Measurements from ENCODE around the gene CFAP73. TPM values are rescaled to one million over a fixed set of nuclear protein-coding genes. Genes with fewer than 3 reads are reported as not detected.

Gene CFAP73
- total RNA-seq, 1 experiment from 2014 or later, result not detected

- BruUV-seq (replicated peaks), result no TSS peak
- no peak overlapping the region for H3K27ac Mint-ChIP-seq (ENCODE audit: low read depth, unreplicated experiment)
- H3K27me3 Mint-ChIP-seq (ENCODE audit: insufficient read depth, unreplicated experiment), result no peaks in the 10 kb centered on the region
- H3K4me1 Mint-ChIP-seq (ENCODE audit: insufficient read depth, unreplicated experiment), result no peaks in the 10 kb centered on the region
- no peak for TF ChIP-seq CTCF (IDR thresholded peaks at IDR 0.05; ENCODE audit: unreplicated experiment)
- ChIA-PET CTCF (interaction anchor here (0.7 to 1.0 kb wide), 2 partner anchors 55 to 71 kb away, joined by 3 read pairs; no protein-coding TSS in a partner anchor), POLR2A (no interaction called here)
- DNase-seq (ENCODE audit: unreplicated experiment), result no peak
- intact Hi-C loops (cut with micrococcal nuclease), result no loop called here
- no peaks in the 10 kb centered on the region for H3K9me3 Mint-ChIP-seq (ENCODE audit: unreplicated experiment)
- H3K36me3 Mint-ChIP-seq (ENCODE audit: insufficient read depth, unreplicated experiment), result no peaks in the 10 kb centered on the region
- H3K4me3 Mint-ChIP-seq (ENCODE audit: unreplicated experiment), result no peak overlapping the region
These were observed 45.6 kb upstream of the CFAP73 start for GRCh38 chr12:113103756-113104450.

GRCh38 chr12:113104953-113105510, 44.5 kb upstream of the CFAP73 start:
- H3K9me3 Mint-ChIP-seq (ENCODE audit: unreplicated experiment), result no peaks in the 10 kb centered on the region
- no TSS peak for BruUV-seq (replicated peaks)
- H3K27me3 Mint-ChIP-seq (ENCODE audit: insufficient read depth, unreplicated experiment), result no peaks in the 10 kb centered on the region
- intact Hi-C loops (cut with micrococcal nuclease), result no loop called here
- no peak for TF ChIP-seq CTCF (IDR thresholded peaks at IDR 0.05; ENCODE audit: unreplicated experiment)
- DNase-seq (ENCODE audit: unreplicated experiment), result no peak
- H3K4me1 Mint-ChIP-seq (ENCODE audit: insufficient read depth, unreplicated experiment), result no peaks in the 10 kb centered on the region
- H3K4me3 Mint-ChIP-seq (ENCODE audit: unreplicated experiment), result no peak overlapping the region
- ChIA-PET POLR2A (no interaction called here), CTCF (no interaction called here)
- H3K27ac Mint-ChIP-seq (ENCODE audit: low read depth, unreplicated experiment), result no peak overlapping the region
- H3K36me3 Mint-ChIP-seq (ENCODE audit: insufficient read depth, unreplicated experiment), result no peaks in the 10 kb centered on the region

- CTCF ChIA-PET, result no interaction called here
These were observed 43.8 kb upstream of the CFAP73 start for GRCh38 chr12:113105606-113106271.

More at GRCh38 chr12:113105606-113106271, 43.8 kb upstream of the CFAP73 start:
- no peak for TF ChIP-seq CTCF (IDR thresholded peaks at IDR 0.05; ENCODE audit: unreplicated experiment)
- Mint-ChIP-seq H3K27me3 (ENCODE audit: insufficient read depth, unreplicated experiment) (no peaks in the 10 kb centered on the region), H3K4me1 (ENCODE audit: insufficient read depth, unreplicated experiment) (no peaks in the 10 kb centered on the region), H3K36me3 (ENCODE audit: insufficient read depth, unreplicated experiment) (no peaks in the 10 kb centered on the region), H3K9me3 (ENCODE audit: unreplicated experiment) (no peaks in the 10 kb centered on the region), H3K4me3 (ENCODE audit: unreplicated experiment) (no peak overlapping the region), H3K27ac (ENCODE audit: low read depth, unreplicated experiment) (no peak overlapping the region)
- BruUV-seq (replicated peaks), result no TSS peak
- POLR2A ChIA-PET, result no interaction called here
- no peak for DNase-seq (ENCODE audit: unreplicated experiment)
- intact Hi-C loops (cut with micrococcal nuclease), result no loop called here
